Neural cell (in vitro differentiated cells): ENCODE data around the gene ZNF431.

Source experiments
- CTCF ChIP-seq: fragments of 450-650 bp; IDR thresholded peaks from 2 replicates; pipeline ENCODE4 v1.5.1; 2014; ENCODE audit warnings: antibody characterized with exemption, mild to moderate bottlenecking, moderate library complexity; ENCODE audit not compliant: poor library complexity, severe bottlenecking
- EP300 ChIP-seq: fragments of 450-650 bp; conservative IDR thresholded peaks from 2 replicates; pipeline ENCODE4 v1.6.1; 2014; ENCODE audit warnings: antibody characterized with exemption, mild to moderate bottlenecking, moderate library complexity; ENCODE audit not compliant: poor library complexity, severe bottlenecking
- MXI1 ChIP-seq: fragments of 450-650 bp; conservative IDR thresholded peaks from 2 replicates; pipeline ENCODE4 v1.6.1; 2014; ENCODE audit warnings: antibody characterized with exemption, mild to moderate bottlenecking; ENCODE audit not compliant: poor library complexity, severe bottlenecking
- POLR2AphosphoS5 ChIP-seq: IDR thresholded peaks from 2 replicates; pipeline ENCODE4 v1.6.1; 2012
- REST ChIP-seq: IDR thresholded peaks from 2 replicates; pipeline ENCODE4 v1.6.1; 2012; ENCODE audit warnings: borderline replicate concordance
- TAF1 ChIP-seq: IDR thresholded peaks from 2 replicates; pipeline ENCODE4 v1.6.1; 2012; ENCODE audit warnings: low read depth

- TF ChIP-seq EP300 (no peak), CTCF (no peak), POLR2AphosphoS5 (no peak), TAF1 (no peak), MXI1 (no peak), REST (no peak)
Measured at GRCh38 chr19:21221693-21222092, 79.9 kb downstream of the ZNF431 start.
